ENCODE data around the gene KRT35.

The KRT35 gene

DNA sequence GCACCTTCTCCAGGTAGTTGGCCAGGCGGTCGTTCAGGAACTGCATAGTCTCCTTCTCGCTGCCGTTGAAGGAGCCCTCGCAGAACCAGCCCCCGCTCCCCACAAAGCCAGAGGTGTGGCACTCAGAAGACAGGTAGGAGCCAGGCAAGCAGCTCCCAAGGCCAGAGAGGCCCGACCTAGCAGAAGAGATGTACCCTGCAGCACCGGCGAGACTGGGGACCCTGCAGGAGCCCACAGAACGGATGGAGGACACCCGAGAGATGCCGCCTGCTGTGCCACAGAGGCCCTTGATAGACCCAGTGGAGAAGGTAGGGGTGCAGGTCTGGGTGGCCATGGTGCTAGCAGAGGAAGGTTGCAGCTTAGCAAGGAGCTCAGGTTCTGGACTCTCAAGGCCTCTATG, 8.6 kb upstream of the KRT35 start, which contains the start of gene KRT36:
KRT36 (minus strand) TSS at position 380 of the 400 bp plus-strand sequence; CDS start at position 334, 46 bp downstream.
- TF ChIP-seq, protein P1, sequence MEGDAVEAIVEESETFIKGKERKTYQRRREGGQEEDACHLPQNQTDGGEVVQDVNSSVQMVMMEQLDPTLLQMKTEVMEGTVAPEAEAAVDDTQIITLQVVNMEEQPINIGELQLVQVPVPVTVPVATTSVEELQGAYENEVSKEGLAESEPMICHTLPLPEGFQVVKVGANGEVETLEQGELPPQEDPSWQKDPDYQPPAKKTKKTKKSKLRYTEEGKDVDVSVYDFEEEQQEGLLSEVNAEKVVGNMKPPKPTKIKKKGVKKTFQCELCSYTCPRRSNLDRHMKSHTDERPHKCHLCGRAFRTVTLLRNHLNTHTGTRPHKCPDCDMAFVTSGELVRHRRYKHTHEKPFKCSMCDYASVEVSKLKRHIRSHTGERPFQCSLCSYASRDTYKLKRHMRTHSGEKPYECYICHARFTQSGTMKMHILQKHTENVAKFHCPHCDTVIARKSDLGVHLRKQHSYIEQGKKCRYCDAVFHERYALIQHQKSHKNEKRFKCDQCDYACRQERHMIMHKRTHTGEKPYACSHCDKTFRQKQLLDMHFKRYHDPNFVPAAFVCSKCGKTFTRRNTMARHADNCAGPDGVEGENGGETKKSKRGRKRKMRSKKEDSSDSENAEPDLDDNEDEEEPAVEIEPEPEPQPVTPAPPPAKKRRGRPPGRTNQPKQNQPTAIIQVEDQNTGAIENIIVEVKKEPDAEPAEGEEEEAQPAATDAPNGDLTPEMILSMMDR (IDR thresholded peaks at IDR 0.05; ENCODE audit: insufficient read depth, missing control alignments), result no peak
- FAIRE-seq (no peak), DNase-seq (ENCODE audit: insufficient read length, low spot score) (no peak)

DNA sequence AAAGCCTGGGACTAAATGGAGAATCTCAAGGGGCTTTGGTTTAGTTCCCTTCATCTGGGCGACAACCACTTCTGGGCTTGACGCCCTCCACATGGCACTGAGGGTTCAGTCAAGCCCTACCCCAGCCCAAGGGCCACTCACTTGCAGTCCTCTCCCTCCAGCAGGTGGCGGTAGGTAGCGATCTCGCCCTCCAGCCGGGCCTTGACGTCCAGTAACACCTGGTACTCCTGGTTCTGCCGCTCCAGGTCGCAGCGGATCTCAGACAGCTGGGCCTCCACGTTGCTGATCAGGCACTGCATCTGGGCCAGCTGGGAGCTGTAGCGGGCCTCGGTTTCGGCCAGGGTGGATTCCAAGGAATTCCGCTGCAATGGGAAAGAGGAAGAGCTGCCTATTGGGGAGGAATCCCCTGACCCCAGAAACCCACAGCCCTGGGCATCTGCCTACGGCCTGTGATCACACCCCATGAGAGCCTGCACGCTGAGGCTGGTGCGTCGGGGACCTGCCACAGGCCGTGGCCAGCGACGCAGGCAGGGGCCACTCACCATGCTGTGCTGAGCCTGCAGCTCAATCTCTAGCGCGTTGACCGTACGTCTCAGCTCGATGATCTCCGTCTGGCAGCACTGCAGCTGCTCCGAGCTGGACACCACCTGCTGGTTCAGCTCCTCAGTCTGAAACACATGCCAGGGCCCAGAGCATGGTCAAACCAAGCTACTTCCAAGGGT, 6.0 kb upstream of the KRT35 start:
- DNase-seq (ENCODE audit: insufficient read length, low spot score) (no peak), FAIRE-seq (no peak)
- TF ChIP-seq, protein P1 (IDR thresholded peaks at IDR 0.05; ENCODE audit: insufficient read depth, missing control alignments), result peak; percentile 41

DNA sequence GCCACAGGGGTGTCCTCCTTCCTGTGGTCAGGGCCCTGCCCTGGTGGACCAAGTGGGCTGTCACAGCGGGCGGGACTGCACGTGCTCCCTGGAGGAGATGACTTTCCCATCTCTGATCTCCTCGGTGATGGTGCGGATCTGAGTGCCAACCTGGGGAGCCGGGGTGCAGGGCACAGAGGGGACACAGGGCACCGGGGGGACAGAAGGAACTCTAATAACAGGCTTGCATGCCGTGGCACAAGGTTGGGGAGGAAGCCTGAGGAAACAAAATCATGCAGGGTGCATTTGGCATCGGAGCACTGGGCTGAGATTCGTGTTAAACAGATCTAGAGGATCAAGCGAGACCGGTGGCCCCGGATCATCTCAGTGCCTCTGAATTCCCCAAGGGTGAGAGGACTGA, 5.4 kb upstream of the KRT35 start:
- DNase-seq (ENCODE audit: insufficient read length, low spot score) (no peak), FAIRE-seq (no peak)
- TF ChIP-seq, protein P1 (IDR thresholded peaks at IDR 0.05; ENCODE audit: insufficient read depth, missing control alignments), result no peak

DNA sequence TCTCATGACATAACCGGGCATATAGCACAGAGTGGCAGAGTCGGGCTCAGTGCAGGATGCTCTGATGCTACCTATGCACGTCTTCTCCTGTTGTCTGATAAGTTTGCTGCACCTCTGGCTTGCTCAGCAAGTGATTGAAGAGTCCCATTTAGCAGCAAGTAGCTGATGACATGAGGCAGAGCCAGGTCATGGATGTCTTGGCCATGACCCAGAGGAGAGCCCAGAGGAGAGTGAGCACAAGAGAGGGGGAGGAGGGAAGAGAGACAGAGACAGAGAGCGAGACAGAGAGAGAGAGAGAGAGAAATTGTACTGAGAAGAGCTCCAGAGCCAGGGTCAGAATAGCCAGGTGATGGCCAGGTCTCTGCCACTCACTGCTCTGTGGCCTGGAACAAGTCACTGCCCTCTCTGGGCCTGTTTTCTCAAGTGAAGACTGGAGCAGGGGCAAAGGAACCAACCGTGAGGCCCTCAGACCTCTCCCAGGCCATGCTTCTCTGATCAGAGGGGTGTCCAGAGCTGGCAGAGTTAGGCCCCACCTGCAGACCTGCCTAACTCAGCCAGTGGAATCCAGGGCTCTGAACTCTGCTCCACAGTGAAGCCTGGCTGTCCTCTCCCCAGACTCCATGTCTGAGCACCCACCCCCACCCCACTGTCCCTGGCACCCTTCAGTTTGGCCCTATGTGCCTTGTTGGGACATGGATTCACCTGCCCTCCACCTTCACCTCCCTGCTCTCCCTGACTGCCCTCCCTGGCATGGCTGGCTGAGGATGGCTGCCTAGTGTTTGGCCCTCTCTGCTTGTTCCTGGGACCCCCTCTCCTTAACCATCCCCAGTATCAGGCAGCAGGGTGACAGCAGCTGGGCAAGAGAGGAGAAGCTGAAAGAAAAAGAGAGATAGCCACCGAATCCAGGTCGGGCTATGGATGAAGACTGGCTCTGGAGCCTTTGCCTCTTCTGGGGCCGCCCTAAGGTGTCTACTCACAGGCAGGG, 4.3 kb upstream of the KRT35 start:
- TF ChIP-seq, protein P1 (IDR thresholded peaks at IDR 0.05; ENCODE audit: insufficient read depth, missing control alignments), result no peak
- DNase-seq (ENCODE audit: insufficient read length, low spot score) (no peak), FAIRE-seq (no peak)

DNA sequence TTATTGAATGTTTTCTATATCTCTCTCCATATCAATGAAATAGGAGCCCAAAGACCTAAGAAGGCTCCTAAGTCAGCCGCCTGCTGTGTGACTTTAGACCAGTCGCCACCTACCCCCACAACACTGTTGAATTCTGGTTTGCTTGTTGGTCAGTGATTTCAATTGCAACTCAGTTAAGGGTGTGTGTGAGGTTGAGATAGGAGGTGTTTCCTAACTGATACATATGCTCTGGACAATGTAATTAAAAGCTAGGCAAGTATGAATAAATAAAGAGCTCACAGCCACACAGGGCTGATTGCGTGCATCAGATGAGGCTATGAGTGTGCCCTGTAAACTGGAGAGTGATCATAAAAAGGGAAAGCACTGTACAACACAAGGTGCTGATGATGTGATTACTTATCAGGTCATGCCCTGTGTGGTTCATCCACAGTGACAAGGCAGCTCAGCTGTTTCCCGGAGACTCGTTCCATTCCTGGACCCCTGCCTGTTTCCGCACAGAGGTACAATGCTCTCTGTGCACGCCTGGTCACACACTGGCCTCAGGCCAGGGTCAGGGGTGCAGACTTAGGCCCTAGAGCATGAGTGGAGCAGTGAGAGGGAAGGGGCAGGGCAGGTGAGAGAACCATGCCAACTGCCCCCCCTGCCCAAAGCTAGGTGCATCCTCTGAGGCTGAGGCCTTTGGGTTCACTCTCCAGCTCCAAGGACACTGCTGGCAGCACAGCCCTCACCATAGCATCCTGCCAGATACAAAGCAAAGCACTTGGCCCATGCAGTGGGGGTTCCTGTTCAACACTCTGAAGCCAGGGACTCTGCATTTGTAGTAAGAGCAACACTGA, 3.3 kb upstream of the KRT35 start:
- no peak for FAIRE-seq
- DNase-seq (ENCODE audit: insufficient read length, low spot score), result no peak

DNA sequence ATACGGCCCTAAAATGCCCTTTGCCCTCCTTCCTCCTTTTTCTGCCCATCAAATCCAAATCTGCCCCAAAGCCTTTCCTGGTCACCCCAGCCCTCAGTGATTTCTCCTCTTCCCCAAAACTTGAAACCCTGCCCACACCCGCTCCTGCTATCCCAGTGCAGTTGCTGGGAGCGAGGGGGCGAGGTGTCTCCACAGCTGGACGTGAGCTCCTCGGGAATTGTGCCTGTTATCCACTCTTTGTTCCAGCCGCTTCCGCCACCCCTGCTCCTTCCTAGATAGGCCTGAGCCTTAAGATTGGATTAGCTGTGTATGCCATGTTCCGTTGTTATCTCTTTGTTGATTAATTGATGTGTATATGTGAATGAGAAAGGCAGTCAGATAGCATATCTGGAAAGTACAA, 2.6 kb upstream of the KRT35 start:
- no peak for DNase-seq (ENCODE audit: insufficient read length, low spot score)
- FAIRE-seq, result no peak
- TF ChIP-seq, protein P1 (IDR thresholded peaks at IDR 0.05; ENCODE audit: insufficient read depth, missing control alignments), result no peak

More for the DNA sequence above, 3.3 kb upstream of the KRT35 start:
- TF ChIP-seq, protein P1 (IDR thresholded peaks at IDR 0.05; ENCODE audit: insufficient read depth, missing control alignments), result no peak

All from D721Med (cell line).